Measurements from ENCODE around the gene NAT9. TPM values are rescaled to one million over a fixed set of nuclear protein-coding genes. Genes with fewer than 3 reads are reported as not detected.

The NAT9 gene
- total RNA-seq, 1 experiment from 2014 or later: 64.8 TPM

- BruUV-seq (replicated peaks): no TSS peak
- intact Hi-C loops (cut with micrococcal nuclease): no loop called here
- no peaks in the 10 kb centered on the region for H3K9me3 Mint-ChIP-seq (ENCODE audit: unreplicated experiment)
- H3K36me3 Mint-ChIP-seq (ENCODE audit: insufficient read depth, unreplicated experiment): peaks cover 26% of the 10 kb centered on the region
- DNase-seq (ENCODE audit: unreplicated experiment): no peak
- CTCF ChIA-PET: interaction anchor here (0.6 to 0.9 kb wide), 2 partner anchors 68 to 306 kb away, joined by 3 read pairs; no protein-coding TSS in a partner anchor
- no peaks in the 10 kb centered on the region for H3K4me1 Mint-ChIP-seq (ENCODE audit: insufficient read depth, unreplicated experiment)
- H3K4me3 Mint-ChIP-seq (ENCODE audit: unreplicated experiment): no peak overlapping the region
- POLR2A ChIA-PET: no interaction called here
- H3K27me3 Mint-ChIP-seq (ENCODE audit: insufficient read depth, unreplicated experiment): no peaks in the 10 kb centered on the region
- no peak overlapping the region for H3K27ac Mint-ChIP-seq (ENCODE audit: low read depth, unreplicated experiment)
- no peak for TF ChIP-seq CTCF (IDR thresholded peaks at IDR 0.05; ENCODE audit: unreplicated experiment)
Observed at GRCh38 chr17:74797824-74798223, 21.7 kb upstream of the NAT9 start.

- H3K4me3 Mint-ChIP-seq (ENCODE audit: unreplicated experiment): no peak overlapping the region
- no peak overlapping the region for H3K27ac Mint-ChIP-seq (ENCODE audit: low read depth, unreplicated experiment)
- ChIA-PET CTCF (interaction anchor here (0.5 to 1.5 kb wide), 2 partner anchors 62 to 171 kb away, joined by 3 read pairs; no protein-coding TSS in a partner anchor), POLR2A (no interaction called here)
- no peak for DNase-seq (ENCODE audit: unreplicated experiment)
- H3K36me3 Mint-ChIP-seq (ENCODE audit: insufficient read depth, unreplicated experiment): peaks cover 26% of the 10 kb centered on the region
- no peaks in the 10 kb centered on the region for H3K9me3 Mint-ChIP-seq (ENCODE audit: unreplicated experiment)
- no peaks in the 10 kb centered on the region for H3K27me3 Mint-ChIP-seq (ENCODE audit: insufficient read depth, unreplicated experiment)
- TF ChIP-seq CTCF (IDR thresholded peaks at IDR 0.05; ENCODE audit: unreplicated experiment): no peak
- no peaks in the 10 kb centered on the region for H3K4me1 Mint-ChIP-seq (ENCODE audit: insufficient read depth, unreplicated experiment)
- intact Hi-C loops (cut with micrococcal nuclease): no loop called here
- no TSS peak for BruUV-seq (replicated peaks)
Observed at GRCh38 chr17:74796866-74797265, 20.7 kb upstream of the NAT9 start.

- H3K9me3 Mint-ChIP-seq (ENCODE audit: unreplicated experiment): no peaks in the 10 kb centered on the region
- no peaks in the 10 kb centered on the region for H3K27me3 Mint-ChIP-seq (ENCODE audit: insufficient read depth, unreplicated experiment)
- H3K36me3 Mint-ChIP-seq (ENCODE audit: insufficient read depth, unreplicated experiment): peaks cover 30% of the 10 kb centered on the region
- H3K27ac Mint-ChIP-seq (ENCODE audit: low read depth, unreplicated experiment): no peak overlapping the region
- no peak for DNase-seq (ENCODE audit: unreplicated experiment)
- H3K4me1 Mint-ChIP-seq (ENCODE audit: insufficient read depth, unreplicated experiment): no peaks in the 10 kb centered on the region
- no peak for TF ChIP-seq CTCF (IDR thresholded peaks at IDR 0.05; ENCODE audit: unreplicated experiment)
- H3K4me3 Mint-ChIP-seq (ENCODE audit: unreplicated experiment): no peak overlapping the region
- BruUV-seq (replicated peaks): no TSS peak
- POLR2A ChIA-PET: no interaction called here
- intact Hi-C loops (cut with micrococcal nuclease): no loop called here
- CTCF ChIA-PET: interaction anchor here (0.5 to 1.5 kb wide), 4 partner anchors 62 to 1978 kb away, joined by 3 to 5 read pairs (median 3); no protein-coding TSS in a partner anchor
Observed at GRCh38 chr17:74796211-74796610, 20.1 kb upstream of the NAT9 start.

DNA sequence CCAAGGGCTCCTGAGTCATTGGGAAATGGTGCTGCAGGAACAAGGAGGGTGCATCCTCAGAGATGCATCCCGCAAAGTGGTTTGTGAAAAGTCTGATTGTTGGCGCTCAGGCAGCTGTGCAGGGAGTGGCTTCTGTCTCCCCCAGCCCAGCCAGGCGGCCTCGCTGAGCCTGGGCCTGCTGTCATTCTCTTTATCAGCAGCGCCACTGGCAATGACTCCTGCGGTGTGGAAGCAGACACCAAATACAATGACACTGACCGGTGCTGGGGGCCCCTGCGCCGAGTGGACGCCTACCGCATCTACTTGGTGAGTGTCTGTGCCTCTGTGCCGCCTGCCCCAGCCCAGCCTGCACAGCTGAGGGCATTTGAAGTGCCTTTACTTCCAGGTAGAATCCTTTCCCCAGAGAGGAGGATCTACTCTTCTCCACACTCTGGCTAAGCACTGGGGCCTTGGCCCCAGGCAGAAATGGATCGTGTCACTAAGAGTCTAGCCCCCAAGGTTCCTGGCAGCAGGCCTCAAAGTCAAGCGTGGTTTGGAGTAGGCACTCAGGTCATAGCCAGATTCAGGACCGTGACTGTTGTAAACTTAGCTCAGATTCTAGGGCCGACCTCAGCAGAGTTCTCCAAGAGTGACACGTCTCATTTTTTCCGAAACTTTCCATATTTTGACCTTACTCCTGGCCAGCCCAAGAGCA is 19.3 kb upstream of the NAT9 start:
- no peak for DNase-seq (ENCODE audit: unreplicated experiment)
- Mint-ChIP-seq H3K4me3 (ENCODE audit: unreplicated experiment) (no peak overlapping the region), H3K36me3 (ENCODE audit: insufficient read depth, unreplicated experiment) (peaks cover 30% of the 10 kb centered on the region), H3K27ac (ENCODE audit: low read depth, unreplicated experiment) (no peak overlapping the region), H3K9me3 (ENCODE audit: unreplicated experiment) (no peaks in the 10 kb centered on the region), H3K4me1 (ENCODE audit: insufficient read depth, unreplicated experiment) (no peaks in the 10 kb centered on the region), H3K27me3 (ENCODE audit: insufficient read depth, unreplicated experiment) (no peaks in the 10 kb centered on the region)
- intact Hi-C loops (cut with micrococcal nuclease): no loop called here
- ChIA-PET POLR2A (no interaction called here), CTCF (interaction anchor here (0.6 to 1.5 kb wide), 4 partner anchors 63 to 1978 kb away, joined by 3 to 5 read pairs (median 3); no protein-coding TSS in a partner anchor)
- TF ChIP-seq CTCF (IDR thresholded peaks at IDR 0.05; ENCODE audit: unreplicated experiment): no peak
- BruUV-seq (replicated peaks): no TSS peak
